ENCODE results near the gene CD3G. TPM values are rescaled to one million over a fixed set of nuclear protein-coding genes. Genes with fewer than 3 reads are reported as not detected.
"Not testable (repeated sequence)": the region's sequence is repeated elsewhere in the genome, so short reads cannot be mapped to it uniquely, and the experiment has no call there.

The CD3G gene
- total and polyA plus RNA-seq, 2 of the 4 experiments (the other 2 are of a cell fraction) = not detected

- ATAC-seq (ENCODE audit: low read depth); H2BK15ac ChIP-seq (ENCODE audit: low read depth, low read length); H3K4ac ChIP-seq (ENCODE audit: low read depth, low read length); H3K23ac ChIP-seq (ENCODE audit: low read depth, low read length); POLR2A ChIA-PET (ENCODE audit: unreplicated experiment); H3K18ac ChIP-seq (ENCODE audit: low read depth, low read length); intact Hi-C loops (cut with micrococcal nuclease); H2AK9ac ChIP-seq (replicated peaks; ENCODE audit: low read depth, low read length, poor library complexity); CTCF ChIA-PET; H3K36me3 ChIP-seq (ENCODE audit: control insufficient read depth, insufficient read depth, low read length); H3K4me1 ChIP-seq (ENCODE audit: control insufficient read depth, insufficient read depth, low read length); H4K8ac ChIP-seq (ENCODE audit: low read depth in 2 of 2, low read length in 2 of 2); H2BK20ac ChIP-seq (ENCODE audit: low read depth, low read length); H3K56ac ChIP-seq (ENCODE audit: extremely low read depth, insufficient read depth, low read length); H3K4me3 ChIP-seq (ENCODE audit: insufficient read depth, low read depth, low read length); H3K79me1 ChIP-seq (ENCODE audit: low read depth in 1 of 2, low read length in 2 of 2); H2BK5ac ChIP-seq (ENCODE audit: low read depth, low read length, poor library complexity, severe bottlenecking); H2AFZ ChIP-seq (replicated peaks; ENCODE audit: low read length, poor library complexity); H3K27ac ChIP-seq (ENCODE audit: insufficient read depth, low read length); H3K4me2 ChIP-seq (ENCODE audit: low read depth, low read length); H3K9ac ChIP-seq (ENCODE audit: low read depth, low read length); H3K9me1 ChIP-seq (ENCODE audit: insufficient read depth, low read length); H3K9me3 ChIP-seq (ENCODE audit: control insufficient read depth, insufficient read depth, low read length); H4K91ac ChIP-seq (ENCODE audit: insufficient read depth, low read depth, low read length); H3K27me3 ChIP-seq (ENCODE audit: control insufficient read depth, insufficient read depth, low read length); H2BK120ac ChIP-seq (ENCODE audit: low read depth, low read length); BruUV-seq (replicated peaks); H4K20me1 ChIP-seq (ENCODE audit: insufficient read depth, low read length); dilution Hi-C loops (cut with HindIII; ENCODE audit: low sequenced_read_pairs, unreplicated experiment); H2AK5ac ChIP-seq (ENCODE audit: low read depth, low read length); DNase-seq; in situ Hi-C loops (cut with MboI; ENCODE audit: low sequenced_read_pairs); H3K14ac ChIP-seq (replicated peaks; ENCODE audit: low read depth, low read length); H4K5ac ChIP-seq (ENCODE audit: low read depth, low read length): not testable (repeated sequence)
- no CpG with 5 or more reads among the region's 5 CpGs for WGBS, 2 experiments (ENCODE audit: extremely low coverage in 2 of 2, insufficient read length in 1 of 2)
Measured at GRCh38 chr11:118308995-118309528, 35.1 kb upstream of the CD3G start.

Data from IMR-90 (cell line).